ENCODE data around the gene PROK1. TPM values are rescaled to one million over a fixed set of nuclear protein-coding genes. Genes with fewer than 3 reads are reported as not detected.

PROK1 gene
- total and polyA plus RNA-seq, 10 of the 15 experiments (the other 5 are each of a cell fraction or from before 2014, with no cell fraction given): not detected

DNA sequence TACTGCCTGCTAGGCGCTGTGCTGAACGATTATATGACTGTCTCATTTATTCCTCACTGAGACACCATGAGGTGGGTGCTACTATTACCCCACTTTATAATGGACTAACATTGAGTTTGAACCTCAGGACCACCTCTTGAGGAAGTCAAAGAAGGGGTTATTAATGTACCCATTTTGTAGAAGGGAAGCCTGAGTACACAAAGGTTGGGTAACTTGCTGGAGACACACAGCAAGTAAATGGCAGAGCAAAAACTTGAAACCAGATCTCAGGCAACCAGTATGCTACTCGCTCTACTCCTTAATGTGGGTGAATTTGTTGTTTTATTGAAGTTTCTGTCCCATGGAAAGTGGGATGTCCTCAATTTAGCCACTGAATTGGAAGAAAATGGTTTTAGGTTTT lies 37.9 kb downstream of the PROK1 start:
- WGBS (ENCODE audit: insufficient coverage, insufficient replicate concordance, low lambda C conversion rate, missing lambda C conversion rate): 17% methylated on average over 3 of the region's 3 CpGs
- Histone ChIP-seq H3K9me3 (replicated peaks; ENCODE audit: control insufficient read depth, insufficient read depth, low read length) (no peaks in the 10 kb centered on the region), H3K27me3 (replicated peaks in 1 of 2; ENCODE audit: control insufficient read depth in 2 of 2, insufficient read depth in 2 of 2, low read length in 1 of 2) (peaks cover 3% of the 10 kb centered on the region in 2 experiments; a peak in 3 of 4 replicates), H3K79me2 (ENCODE audit: control insufficient read depth, insufficient read depth, low read length) (no peaks in the 10 kb centered on the region), H3K9ac (ENCODE audit: control insufficient read depth, insufficient read depth, low read length) (no peak overlapping the region), H2AFZ (ENCODE audit: control insufficient read depth, low read depth, low read length) (no peak overlapping the region), H3K36me3 (ENCODE audit: control insufficient read depth in 2 of 2, insufficient read depth in 2 of 2, low read length in 1 of 2) (no peaks in the 10 kb centered on the region), H3K4me1 (ENCODE audit: control insufficient read depth, insufficient read depth, low read length) (no peaks in the 10 kb centered on the region), H3K27ac (ENCODE audit: control insufficient read depth, insufficient read depth) (no peak overlapping the region), H3K4me2 (ENCODE audit: control insufficient read depth, insufficient read depth) (no peak overlapping the region), H4K20me1 (ENCODE audit: control insufficient read depth, insufficient read depth) (no peaks in the 10 kb centered on the region), H3K4me3 (no peak overlapping the region)
- BruUV-seq (replicated peaks): no TSS peak
- ChIA-PET POLR2A (no interaction called here), RAD21 (ENCODE audit: unreplicated experiment) (no interaction called here), CTCF (no interaction called here), SMC1A (ENCODE audit: uncharacterized antibody, unreplicated experiment) (no interaction called here)
- DNase-seq (ENCODE audit: low read depth, low spot score): no peak
- in situ Hi-C loops (cut with MboI): no loop called here
- TF ChIP-seq GABPA (IDR thresholded peaks at IDR 0.05; ENCODE audit: low read depth): no peak
- no peak for FAIRE-seq
- intact Hi-C loops (cut with micrococcal nuclease; ENCODE audit: unreplicated experiment): no loop called here
- no peak for ATAC-seq

GRCh38 chr1:110489406-110489805 lies 38.5 kb downstream of the PROK1 start:
- ChIA-PET RAD21 (ENCODE audit: unreplicated experiment) (interaction anchor here (0.7 kb wide), 1 partner anchor 13 kb away, joined by 3 read pairs; no protein-coding TSS in a partner anchor), SMC1A (ENCODE audit: uncharacterized antibody, unreplicated experiment) (no interaction called here), POLR2A (no interaction called here), CTCF (interaction anchor here (1.1 to 1.4 kb wide), 2 partner anchors 29 to 282 kb away, joined by 3 to 4 read pairs; no protein-coding TSS in a partner anchor)
- H3K9me3 ChIP-seq (replicated peaks; ENCODE audit: control insufficient read depth, insufficient read depth, low read length): no peaks in the 10 kb centered on the region
- no peaks in the 10 kb centered on the region for H3K4me1 ChIP-seq (ENCODE audit: control insufficient read depth, insufficient read depth, low read length)
- no peak overlapping the region for H3K4me3 ChIP-seq
- no peak for FAIRE-seq
- TF ChIP-seq EP300 (IDR thresholded peaks at IDR 0.05; ENCODE audit: borderline replicate concordance in 1 of 2, control insufficient read depth in 1 of 2, low read depth in 2 of 2, low read length in 2 of 2): no peak
- no TSS peak for BruUV-seq (replicated peaks)
- no peaks in the 10 kb centered on the region for H4K20me1 ChIP-seq (ENCODE audit: control insufficient read depth, insufficient read depth)
- no peaks in the 10 kb centered on the region for H3K36me3 ChIP-seq (ENCODE audit: control insufficient read depth in 2 of 2, insufficient read depth in 2 of 2, low read length in 1 of 2)
- 50% methylated on average over 15 of the region's 15 CpGs for WGBS (ENCODE audit: insufficient coverage, insufficient replicate concordance, low lambda C conversion rate, missing lambda C conversion rate)
- H3K79me2 ChIP-seq (ENCODE audit: control insufficient read depth, insufficient read depth, low read length): no peaks in the 10 kb centered on the region
- H3K27me3 ChIP-seq (replicated peaks in 1 of 2; ENCODE audit: control insufficient read depth in 2 of 2, insufficient read depth in 2 of 2, low read length in 1 of 2): peaks cover 3% of the 10 kb centered on the region in 2 experiments; a peak in 3 of 4 replicates
- intact Hi-C loops (cut with micrococcal nuclease; ENCODE audit: unreplicated experiment) (no loop called here), in situ Hi-C loops (cut with MboI) (no loop called here)
- H3K9ac ChIP-seq (ENCODE audit: control insufficient read depth, insufficient read depth, low read length): no peak overlapping the region
- no peak for ATAC-seq
- H3K27ac ChIP-seq (ENCODE audit: control insufficient read depth, insufficient read depth): no peak overlapping the region
- DNase-seq (ENCODE audit: low read depth, low spot score): no peak
- H3K4me2 ChIP-seq (ENCODE audit: control insufficient read depth, insufficient read depth): no peak overlapping the region
- no peak overlapping the region for H2AFZ ChIP-seq (ENCODE audit: control insufficient read depth, low read depth, low read length)
